HG02623 (cell line): ENCODE measurements around the gene RNF121.

ENCODE experiments used
- ATAC-seq: cut with Tn5 transposase; IDR thresholded peaks from one replicate; pipeline ENCODE4 v1.9.1; 2021; ENCODE audit warnings: moderate library complexity; ENCODE audit not compliant: unreplicated experiment

RNF121 gene

GRCh38 chr11:71979602-71980001 is 50.8 kb downstream of the RNF121 start:
- no peak for ATAC-seq

- no peak for ATAC-seq
Observed at GRCh38 chr11:71986131-71986530, 57.3 kb downstream of the RNF121 start.

GRCh38 chr11:71987521-71987920 is 58.7 kb downstream of the RNF121 start:
- ATAC-seq, result no peak

DNA sequence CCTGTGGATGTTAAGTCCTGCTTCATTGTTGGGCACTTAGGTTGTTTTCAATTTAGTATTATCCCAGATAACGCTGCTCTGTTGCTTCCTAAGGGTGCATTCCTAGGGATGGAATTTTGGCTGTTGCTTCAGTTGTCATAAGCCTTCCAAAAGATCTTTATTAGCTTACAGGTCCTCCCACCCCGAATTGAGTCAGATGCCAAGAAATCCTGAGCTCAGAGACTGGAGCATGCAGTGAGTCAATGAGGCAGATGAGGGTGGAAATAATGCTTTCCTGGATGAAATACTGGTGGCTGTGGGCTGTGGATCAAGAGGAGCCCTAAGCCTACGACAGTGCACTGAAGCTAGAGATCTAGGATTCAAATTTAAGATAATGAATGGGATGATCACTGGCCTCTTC is 59.2 kb downstream of the RNF121 start:
- ATAC-seq, result no peak

GRCh38 chr11:71990701-71991100 is 61.9 kb downstream of the RNF121 start:
- ATAC-seq, result no peak

GRCh38 chr11:71991494-71991893 is 62.6 kb downstream of the RNF121 start:
- ATAC-seq, result peak; percentile 62

DNA sequence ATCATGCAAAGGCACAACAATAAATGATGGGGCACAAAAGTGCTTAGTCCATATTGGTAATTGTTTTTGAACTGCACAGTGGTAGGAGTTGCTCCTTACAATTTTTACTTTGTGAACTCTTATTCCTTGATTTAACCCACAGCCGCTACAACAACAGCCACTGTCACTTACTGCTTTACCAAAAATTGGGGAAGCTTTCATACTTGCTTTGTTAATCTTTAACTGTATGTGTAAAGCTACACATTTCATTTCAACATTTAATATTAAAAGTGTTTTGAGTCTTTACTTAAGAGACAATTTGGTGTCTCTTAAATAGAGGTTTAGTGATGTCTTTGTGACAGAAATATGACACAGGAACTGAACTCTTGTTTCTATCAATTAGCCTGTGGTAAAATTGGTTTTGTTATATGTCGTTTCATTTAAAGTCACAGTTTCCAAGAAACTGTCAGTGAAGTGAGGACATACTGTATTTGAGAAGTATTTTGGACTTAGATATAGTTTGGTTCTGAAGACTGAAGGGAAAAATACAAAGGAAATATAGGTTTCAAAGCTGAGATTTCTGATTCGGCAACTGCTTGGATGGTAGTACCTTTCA is 63.4 kb downstream of the RNF121 start:
- no peak for ATAC-seq

DNA sequence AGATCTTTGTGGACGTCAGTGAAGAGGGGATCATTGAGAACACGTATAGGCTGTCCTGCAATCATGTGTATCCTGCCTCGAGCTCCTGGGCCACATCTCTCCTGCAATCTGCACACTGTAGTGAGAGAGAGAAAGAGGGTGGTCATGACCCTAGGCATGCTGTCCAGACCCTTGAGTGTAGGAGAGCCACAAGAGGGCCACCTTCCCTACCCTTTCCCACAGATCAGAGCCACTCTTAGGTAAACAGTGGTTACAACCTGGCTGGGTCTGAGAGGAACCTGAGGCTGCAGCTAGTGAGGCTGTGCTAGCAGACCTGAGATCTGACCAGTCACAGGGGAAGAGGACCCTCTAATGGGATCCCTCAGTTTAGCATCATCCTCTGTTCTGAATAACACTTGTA is 65.9 kb downstream of the RNF121 start:
- ATAC-seq, result no peak

- no peak for ATAC-seq
Observed at GRCh38 chr11:71995726-71996291, 67.0 kb downstream of the RNF121 start.

- no peak for ATAC-seq
Observed at GRCh38 chr11:71996517-71996916, 67.7 kb downstream of the RNF121 start.

GRCh38 chr11:71996946-71997345 is 68.1 kb downstream of the RNF121 start:
- no peak for ATAC-seq

DNA sequence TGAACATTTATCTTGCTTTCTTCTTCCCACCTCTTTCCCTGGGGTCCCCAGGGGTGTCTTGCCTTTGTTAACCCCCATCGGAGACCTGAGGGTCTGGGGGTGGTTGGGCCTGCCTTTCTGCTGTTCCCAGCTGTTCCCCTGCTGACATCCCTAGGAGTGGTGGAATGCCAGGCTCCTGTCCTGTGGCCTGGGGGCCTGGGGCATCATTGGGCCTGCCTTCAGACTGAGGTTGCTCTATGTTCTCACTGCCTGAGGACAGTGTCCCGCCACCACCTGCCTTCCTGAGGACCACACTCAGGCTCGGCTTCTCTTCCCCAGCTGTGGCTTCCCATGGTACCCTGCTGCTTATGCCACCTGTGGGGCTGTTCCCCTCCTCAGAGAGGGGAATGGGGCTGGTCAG is 68.7 kb downstream of the RNF121 start:
- ATAC-seq, result no peak

DNA sequence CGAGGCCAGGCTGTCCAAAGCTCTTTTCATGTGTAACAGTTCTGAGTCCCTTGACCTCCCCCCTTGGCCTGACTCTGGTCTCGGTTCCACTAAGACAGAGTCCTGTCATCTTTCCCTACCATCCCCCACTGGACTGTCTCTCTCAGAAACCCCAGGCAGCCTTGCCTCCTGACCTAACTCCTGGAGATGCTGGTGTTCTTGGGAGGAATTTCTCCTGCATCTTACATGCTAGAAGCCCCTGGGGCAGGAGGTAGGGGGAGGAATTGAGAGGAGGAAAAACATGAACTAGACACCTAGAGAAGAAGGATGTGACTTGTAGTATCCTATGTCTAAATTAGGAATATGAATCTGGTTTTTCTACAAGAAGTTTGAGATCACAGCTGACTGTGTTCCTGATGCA is 69.2 kb downstream of the RNF121 start:
- ATAC-seq, result no peak

DNA sequence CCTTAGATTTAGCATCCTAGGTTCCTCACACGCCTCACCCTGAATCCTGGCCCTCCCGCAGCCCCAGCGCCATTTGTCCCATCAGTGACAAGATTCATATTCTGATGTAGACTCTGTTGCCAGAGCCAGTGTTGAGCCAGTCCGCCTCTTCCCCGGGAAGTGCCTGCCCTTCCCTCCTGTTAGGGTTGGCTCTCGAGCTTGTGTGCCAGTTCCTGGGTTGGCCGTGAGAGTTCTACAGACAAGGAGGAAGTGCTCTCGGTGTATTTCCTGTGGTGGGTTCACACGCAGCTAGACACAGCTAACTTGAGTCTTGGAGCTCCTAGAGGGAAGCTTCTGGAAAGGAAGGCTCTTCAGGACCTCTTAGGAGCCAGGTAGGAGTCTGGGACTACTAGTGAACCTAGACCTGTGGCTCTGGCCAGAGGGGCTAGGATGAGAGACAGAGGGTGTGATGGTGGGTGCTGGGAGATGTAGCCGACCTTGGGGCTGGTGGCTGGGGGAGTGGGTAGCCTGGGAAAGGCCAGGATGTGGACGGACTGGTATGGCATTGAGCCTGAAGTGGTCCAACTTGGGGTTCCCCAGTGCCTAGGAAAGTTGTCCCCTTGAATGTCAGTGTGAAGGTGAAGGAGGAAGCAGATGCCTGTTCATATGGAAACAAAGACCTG is 69.9 kb downstream of the RNF121 start, which contains the start of gene IL18BP:
Gene IL18BP (plus strand): TSS at position 261 of the 662 bp plus-strand sequence. CDS start 1,076 bp downstream, outside the sequence.
- no peak for ATAC-seq

- no peak for ATAC-seq
Observed at GRCh38 chr11:71999362-71999761, 70.5 kb downstream of the RNF121 start.

DNA sequence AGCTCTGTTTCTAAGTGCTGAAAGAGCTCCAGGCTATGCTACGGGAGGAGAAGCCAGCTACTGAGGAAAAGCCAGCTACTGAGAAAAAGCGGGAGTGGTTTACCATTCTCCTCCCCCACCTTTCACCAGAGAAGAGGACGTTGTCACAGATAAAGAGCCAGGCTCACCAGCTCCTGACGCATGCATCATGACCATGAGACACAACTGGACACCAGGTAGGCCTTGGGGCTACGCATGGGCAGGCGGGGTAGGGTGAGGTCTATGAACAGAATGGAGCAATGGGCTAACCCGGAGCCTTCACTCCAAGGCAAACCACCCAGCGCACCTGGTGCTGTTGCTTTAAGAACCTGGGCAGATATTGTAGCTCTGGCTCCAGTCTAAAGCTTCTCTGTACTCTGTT is 71.0 kb downstream of the RNF121 start:
- ATAC-seq, result no peak

GRCh38 chr11:72000202-72000867 is 71.5 kb downstream of the RNF121 start:
- ATAC-seq, result no peak

DNA sequence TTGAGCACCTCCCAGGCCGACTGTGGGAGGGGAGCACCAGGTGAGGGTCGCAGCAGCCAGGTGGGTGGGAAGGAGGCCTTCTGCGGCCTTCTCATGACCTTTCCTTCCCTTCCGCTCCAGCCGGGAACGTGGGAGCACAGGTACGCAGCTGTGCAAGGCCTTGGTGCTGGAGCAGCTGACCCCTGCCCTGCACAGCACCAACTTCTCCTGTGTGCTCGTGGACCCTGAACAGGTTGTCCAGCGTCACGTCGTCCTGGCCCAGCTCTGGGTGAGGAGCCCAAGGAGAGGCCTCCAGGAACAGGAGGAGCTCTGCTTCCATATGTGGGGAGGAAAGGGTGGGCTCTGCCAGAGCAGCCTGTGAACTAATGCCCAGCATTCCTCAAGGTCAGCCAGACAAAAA is 72.4 kb downstream of the RNF121 start:
- ATAC-seq, result no peak

DNA sequence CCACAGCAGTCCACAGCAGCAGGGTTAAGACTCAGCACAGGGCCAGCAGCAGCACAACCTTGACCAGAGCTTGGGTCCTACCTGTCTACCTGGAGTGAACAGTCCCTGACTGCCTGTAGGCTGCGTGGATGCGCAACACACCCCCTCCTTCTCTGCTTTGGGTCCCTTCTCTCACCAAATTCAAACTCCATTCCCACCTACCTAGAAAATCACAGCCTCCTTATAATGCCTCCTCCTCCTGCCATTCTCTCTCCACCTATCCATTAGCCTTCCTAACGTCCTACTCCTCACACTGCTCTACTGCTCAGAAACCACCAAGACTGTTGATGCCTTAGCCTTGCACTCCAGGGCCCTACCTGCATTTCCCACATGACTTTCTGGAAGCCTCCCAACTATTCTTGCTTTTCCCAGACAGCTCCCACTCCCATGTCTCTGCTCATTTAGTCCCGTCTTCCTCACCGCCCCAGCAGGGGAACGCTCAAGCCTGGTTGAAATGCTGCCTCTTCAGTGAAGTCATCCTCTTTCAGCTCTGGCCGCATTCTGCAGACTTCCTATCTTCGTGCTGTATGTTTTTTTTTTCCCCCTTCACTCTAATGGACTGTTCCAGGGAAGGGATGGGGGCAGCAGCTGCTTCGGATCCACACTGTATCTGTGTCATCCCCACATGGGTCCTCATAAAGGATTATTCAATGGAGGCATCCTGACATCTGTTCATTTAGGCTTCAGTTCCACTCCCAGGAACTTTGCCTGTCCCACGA is 73.2 kb downstream of the RNF121 start:
- ATAC-seq, result no peak

GRCh38 chr11:72002841-72003775 is 74.3 kb downstream of the RNF121 start:
- ATAC-seq, result no peak
